ENCODE data around the gene IGSF9B.

The IGSF9B gene

GRCh38 chr11:133982876-133983275 lies 26.1 kb upstream of the IGSF9B start:
- no peak for DNase-seq

- no peak for DNase-seq
Measured at GRCh38 chr11:133982151-133982550, 25.4 kb upstream of the IGSF9B start.

- no peak for DNase-seq
Measured at GRCh38 chr11:133981156-133981555, 24.4 kb upstream of the IGSF9B start.

GRCh38 chr11:133980665-133981064 lies 23.9 kb upstream of the IGSF9B start:
- no peak for DNase-seq

- DNase-seq, result no peak
Measured at GRCh38 chr11:133978794-133979193, 22.0 kb upstream of the IGSF9B start.

GRCh38 chr11:133977067-133977677 lies 20.4 kb upstream of the IGSF9B start:
- no peak for DNase-seq

GRCh38 chr11:133975488-133975849 lies 18.7 kb upstream of the IGSF9B start:
- DNase-seq, result no peak

GRCh38 chr11:133974836-133975487 lies 18.2 kb upstream of the IGSF9B start:
- no peak for DNase-seq

GRCh38 chr11:133971881-133972280 lies 15.1 kb upstream of the IGSF9B start:
- DNase-seq, result no peak

- DNase-seq, result no peak
Measured at GRCh38 chr11:133969112-133969511, 12.3 kb upstream of the IGSF9B start.

- no peak for DNase-seq
Measured at GRCh38 chr11:133968300-133968699, 11.5 kb upstream of the IGSF9B start.

GRCh38 chr11:133967599-133968238 lies 11.0 kb upstream of the IGSF9B start:
- DNase-seq, result no peak

- DNase-seq, result no peak
Measured at GRCh38 chr11:133966921-133967598, 10.3 kb upstream of the IGSF9B start.

GRCh38 chr11:133966172-133966651 lies 9.4 kb upstream of the IGSF9B start:
- DNase-seq, result no peak

GRCh38 chr11:133965031-133965601 lies 8.3 kb upstream of the IGSF9B start:
- DNase-seq, result no peak

GRCh38 chr11:133964356-133964755 lies 7.6 kb upstream of the IGSF9B start:
- DNase-seq, result no peak

- no peak for DNase-seq
Measured at GRCh38 chr11:133961890-133962289, 5.1 kb upstream of the IGSF9B start.

GRCh38 chr11:133957900-133958299 lies 1.1 kb upstream of the IGSF9B start:
- no peak for DNase-seq

GRCh38 chr11:133955945-133956421 lies 785 bp downstream of the IGSF9B start:
- no peak for DNase-seq

GRCh38 chr11:133955081-133955891 lies 1.5 kb downstream of the IGSF9B start:
- DNase-seq, result no peak

- no peak for DNase-seq
Measured at GRCh38 chr11:133953999-133954398, 2.8 kb downstream of the IGSF9B start.

GRCh38 chr11:133953547-133953946 lies 3.2 kb downstream of the IGSF9B start:
- DNase-seq, result no peak
